GM21526 (cell line): Measurements from ENCODE around the gene IGFALS.

Experiments
- ATAC-seq: cut with Tn5 transposase; IDR thresholded peaks from one replicate; pipeline ENCODE4 v1.9.1; 2021; ENCODE audit warnings: moderate library complexity; ENCODE audit not compliant: unreplicated experiment, low FRiP score

The IGFALS gene

DNA sequence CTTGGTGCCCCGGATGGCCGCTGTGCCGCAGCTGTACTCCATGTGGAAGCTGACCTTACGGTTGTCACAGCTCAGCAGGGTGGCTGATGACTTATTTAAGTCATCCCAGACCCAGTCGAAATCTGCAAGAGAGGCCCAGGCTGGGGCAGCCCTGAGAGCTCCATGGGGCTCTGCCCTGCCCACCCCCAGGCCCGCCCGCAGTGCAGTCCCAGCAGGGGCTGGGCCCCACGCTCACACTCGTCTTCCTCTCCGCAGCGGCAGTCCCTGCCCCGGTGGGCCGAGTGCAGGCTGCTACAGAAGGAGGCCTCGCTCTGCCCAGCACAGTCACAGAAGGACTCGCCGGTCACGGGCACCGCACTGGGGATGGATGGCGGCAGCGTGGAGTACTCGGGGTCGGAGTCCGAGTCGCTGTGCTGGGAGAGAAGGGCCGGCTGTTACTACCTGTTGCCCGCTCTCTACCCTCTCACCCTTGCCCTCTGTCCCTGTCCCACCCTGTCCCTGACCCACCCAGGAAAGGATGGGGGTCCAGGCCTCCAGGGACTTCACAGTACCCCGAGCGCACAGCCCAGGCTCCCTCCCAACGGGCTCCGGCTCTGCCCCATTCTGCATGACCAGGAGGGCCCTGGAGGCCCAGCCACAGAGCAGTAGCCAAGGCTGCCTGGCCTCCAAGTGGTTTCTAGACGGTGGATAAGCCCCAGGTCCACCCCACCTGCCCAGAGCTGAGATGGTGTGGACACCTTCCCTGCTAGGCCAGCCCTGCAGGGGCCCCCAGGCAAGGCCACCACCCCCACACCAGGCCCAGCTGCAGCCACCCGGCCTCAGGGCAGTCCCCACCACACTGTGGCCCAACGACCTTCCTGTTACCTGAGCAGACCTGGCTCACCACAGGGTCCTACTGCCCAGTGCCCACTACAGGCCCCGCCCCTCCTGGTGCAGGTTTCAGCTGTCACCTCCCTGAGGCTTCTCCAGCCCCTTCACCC, 15.0 kb downstream of the IGFALS start:
- no peak for ATAC-seq

DNA sequence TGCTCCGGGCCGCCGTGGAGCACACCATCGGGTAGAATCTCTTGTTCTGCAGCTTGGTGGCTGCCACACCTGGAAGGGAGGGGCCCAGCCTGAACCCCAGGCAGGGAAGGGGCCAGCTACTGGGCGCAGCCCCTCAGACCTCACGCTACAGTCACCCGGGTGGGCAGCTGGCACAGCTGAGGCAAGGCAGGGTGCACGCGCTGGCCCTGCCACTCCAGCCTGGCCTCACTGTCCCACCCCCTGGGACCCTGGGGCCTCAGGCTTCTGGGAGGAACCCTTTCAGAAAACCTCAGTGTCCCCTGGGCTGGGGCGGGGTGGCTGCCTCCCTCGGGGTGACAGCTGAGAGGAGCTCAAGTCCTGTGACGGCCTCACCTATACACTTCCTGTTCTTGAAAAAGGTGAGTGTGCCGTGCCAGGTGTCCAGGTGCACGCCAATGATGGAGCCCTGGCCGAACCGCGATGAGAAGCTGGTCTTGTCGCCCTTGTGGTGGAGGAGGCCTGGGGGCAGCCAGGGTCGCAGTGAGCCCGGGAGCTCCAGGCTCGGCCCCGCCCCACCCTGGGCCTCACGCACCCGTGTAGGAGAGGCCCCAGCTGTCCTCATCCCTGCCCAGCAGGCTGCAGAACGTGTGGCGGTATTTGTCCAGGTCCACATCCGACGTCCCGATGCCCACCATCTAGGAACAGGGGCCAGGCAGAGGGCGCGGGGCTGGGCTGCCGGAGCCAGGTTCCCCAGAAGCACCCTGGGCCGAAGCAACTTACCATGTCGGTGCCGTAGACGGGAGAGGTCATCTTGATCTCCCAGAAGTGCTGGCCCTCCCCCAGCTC, 15.9 kb downstream of the IGFALS start:
- no peak for ATAC-seq

DNA sequence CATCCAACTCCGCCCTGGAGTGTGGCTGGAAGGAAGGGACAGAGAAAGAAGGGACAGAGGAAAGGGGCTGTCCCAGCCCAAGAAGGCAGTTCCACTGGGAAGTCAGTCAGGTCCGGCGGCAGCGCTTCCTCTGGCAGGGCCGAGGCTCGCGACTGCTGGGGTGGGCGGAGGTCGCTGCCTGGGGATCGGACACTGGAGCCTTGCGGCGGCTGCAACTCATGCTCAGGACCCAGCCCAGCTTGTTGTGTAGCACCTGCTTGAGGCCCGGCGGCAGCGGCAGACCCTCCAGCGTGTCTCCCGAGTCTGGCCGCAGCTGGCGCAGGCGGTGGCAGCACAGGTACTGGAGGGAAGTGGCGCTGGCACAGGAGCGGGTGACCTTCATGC, 16.5 kb downstream of the IGFALS start:
- no peak for ATAC-seq

DNA sequence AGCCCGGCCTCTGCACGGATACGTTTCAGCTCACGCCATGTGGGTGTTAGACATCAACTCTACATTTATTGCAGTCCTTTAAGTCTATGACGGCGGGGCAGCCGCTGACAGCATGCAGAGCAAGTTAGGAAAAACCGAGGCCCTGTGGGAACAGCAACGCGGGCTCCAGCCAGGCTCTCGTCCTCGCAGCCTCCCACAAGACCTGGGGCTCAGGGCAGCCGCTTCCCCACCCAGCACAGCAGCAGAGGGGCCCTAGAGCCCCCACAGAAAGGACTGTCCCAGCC, 16.9 kb downstream of the IGFALS start:
- ATAC-seq = no peak

DNA sequence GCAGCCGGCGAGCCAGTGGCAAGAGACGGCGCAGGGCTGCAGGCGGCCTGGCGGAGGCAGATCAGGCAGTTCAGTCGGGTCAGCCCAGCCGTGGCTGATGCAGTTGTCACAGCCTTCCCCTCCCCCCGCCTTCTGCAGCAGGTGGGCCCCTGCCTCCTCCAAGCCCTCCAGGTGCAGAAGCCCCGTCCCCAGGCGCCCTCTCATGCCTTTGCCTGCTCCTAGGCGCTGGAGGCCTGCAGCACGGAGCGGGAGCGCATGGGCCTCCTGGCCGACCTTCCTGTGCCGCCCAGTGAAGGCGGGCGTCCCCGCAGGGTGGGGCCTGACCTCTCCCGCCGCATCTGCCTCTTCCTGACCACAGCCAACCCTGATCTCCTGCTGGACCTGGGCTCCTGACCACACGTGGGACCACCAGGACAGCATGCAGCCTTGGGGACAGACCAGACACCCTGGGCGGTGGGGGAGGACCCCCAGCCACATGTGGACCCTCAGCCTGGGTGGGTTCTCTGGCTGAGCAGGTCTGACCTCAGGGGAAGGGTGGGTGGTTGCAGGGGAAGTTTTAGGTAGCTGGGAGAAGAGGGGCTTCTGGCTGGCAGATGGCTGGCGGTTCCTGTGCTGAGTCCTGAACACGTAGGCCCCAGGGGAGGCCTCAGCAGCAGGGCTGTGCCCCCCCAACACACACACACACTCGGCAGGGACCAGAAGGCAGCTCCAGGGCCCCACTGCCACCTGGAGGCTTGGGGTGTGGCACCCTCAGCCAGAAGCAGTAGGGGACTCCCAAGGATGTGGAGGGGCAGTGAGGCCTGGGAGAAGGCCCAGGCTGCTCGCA, 17.4 kb downstream of the IGFALS start:
- no peak for ATAC-seq

DNA sequence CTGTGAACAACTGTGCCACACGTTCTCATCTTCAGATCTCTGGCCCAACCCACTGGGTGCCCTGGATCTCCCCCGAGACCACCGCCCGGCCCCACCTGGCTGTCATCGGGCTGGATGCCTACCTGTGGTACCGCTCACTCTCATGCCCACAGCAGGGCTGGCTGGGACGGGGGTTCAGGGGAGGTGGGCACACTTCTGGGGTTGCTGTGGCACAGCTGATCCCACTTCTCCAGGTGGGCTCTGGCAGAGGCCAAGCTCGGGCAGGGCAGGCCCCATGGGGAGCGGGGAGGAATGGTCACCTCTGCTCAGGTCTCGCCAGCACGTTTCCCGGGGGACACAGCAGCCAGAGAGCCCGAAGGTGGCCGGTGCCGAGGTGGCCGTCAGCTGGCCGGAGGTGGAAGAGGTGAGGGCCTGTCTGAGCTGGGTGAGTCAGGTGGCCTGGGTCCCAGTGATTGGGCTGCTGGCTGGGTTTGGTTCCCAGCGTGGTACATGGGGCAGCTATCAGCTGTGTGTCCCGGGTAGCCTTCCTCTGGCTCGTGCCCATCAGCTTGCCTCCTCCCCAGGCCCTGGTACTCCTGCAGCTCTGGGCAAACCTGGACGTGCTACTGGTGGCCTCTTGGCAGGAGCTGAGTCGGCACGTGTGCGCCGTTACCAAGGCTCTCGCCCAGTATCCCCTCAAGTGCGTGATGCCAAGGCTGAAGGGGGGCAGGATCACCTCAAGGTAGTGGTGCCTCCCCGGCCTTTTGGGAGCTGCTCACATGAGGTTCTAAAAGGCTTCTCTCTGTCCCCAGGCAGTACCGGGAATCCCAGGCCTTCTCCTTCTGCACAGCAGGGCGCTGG, 18.3 kb downstream of the IGFALS start:
- ATAC-seq = no peak

DNA sequence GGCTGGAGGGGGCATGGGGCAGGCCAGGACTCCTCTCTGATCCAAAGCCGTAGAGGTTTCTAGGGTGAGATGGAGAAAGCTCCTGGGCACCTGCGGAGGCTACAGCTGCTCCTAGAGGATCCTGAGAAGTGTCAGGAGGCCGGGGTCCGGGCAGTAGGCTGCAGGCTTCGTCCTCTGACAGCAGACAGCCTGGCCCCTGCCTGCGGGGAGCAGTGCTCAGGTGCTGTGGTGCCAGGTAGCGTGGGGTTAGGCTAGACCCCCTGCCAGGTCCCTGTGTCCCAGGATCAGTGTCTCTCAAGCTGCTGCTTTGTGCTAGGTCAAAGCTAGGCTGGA, 19.1 kb downstream of the IGFALS start:
- no peak for ATAC-seq

DNA sequence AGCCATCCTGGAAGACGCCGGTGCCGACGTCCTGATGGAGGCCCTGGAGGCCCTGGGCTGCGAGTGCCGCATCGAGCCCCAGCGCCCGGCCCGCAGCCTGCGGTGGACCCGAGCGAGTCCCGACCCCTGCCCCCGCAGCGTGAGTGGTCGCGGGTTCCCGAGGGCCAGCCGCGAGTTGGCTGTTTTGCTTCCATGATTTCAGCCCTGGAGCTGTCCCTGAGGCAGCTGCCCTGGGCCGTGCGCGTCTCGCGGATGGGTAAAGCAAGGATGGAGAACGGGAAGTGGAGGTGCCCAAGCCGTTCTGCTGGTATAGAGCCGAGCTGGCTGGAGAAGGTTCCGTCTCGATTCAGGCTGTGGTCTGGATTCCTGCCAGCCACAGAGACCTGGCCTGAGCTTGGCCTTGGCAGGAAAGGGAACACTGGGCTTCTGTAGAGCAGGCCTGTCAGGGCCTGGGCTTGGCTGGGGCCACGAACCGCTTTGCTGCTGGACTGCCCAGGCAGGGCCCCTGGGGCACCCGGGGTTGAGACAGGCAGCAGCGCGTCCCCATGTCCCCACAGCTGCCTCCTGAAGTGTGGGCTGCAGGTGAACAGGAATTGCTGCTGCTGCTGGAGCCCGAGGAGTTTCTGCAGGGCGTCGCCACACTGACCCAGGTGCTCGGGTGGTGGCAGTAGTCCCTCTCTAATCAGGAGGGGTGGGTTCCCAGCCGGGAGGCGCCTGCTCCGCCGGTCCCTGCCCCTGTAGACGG, 19.6 kb downstream of the IGFALS start:
- no peak for ATAC-seq

DNA sequence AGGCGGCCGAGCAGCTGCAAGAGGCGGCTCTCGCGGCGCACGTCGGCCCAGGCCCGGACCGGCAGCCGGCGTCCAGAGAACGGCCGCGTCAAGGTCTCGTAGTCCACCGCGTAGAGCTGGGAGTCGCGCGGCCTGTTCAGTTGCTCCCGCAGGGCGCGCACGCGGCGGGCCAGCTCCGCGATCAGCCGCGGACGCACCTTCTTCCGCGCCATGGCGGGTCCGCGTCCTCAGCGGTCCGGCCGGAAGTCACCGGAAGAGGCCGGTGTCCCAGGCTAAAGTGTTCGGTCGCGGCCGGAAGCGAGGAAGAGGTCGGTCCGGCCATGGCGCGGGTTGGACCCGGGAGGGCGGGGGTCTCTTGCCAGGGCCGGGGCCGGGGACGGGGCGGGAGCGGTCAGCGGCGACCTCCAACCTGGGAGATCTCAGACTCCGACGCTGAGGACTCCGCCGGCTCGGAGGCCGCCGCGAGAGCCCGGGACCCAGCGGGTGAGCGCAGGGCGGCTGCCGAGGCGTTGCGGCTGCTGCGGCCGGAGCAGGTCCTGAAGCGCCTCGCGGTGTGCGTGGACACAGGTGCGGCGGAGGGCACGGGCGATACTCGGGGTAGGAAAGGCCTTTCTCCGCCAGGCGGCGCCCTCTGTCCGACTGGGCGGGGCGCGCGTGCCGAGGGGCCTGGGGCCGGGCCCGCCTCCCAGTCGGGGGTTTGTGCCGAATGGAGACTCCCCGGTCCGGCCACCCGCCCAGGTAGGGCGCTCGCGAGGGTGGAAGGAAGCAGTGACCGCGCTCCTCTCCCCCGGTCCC, 20.4 kb downstream of the IGFALS start, which contains the start of gene MRPS34:
MRPS34 (minus strand) TSS at position 227 of the 795 bp plus-strand sequence; CDS start at position 212, 15 bp downstream.
- ATAC-seq = peak; percentile 38

DNA sequence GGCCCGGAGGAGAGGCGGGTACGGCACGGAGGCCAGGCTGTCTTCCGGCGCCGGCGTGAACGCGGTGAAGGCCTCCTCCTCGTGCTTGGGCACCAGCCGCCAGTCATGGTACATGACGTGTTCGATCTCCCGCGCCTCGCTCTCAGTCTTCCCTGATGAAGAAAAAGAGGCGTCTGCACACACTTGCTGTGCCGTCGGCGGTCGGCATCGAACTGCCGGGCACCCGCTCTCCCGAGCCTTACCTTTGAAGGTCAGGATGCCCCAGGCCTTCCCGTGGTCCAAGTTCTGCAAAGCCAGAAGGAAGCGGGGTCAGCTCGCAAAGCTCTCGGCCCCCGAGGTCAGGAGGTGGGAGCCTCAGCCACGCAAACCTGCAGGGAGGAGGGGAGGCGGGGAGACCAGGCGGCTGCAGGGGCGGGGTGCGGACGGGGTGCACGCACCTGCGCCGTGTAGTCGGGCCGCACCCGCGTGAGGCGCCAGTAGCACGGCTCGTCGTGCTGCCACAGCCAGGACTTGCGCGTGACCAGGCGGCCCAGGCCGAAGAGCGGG, 21.1 kb downstream of the IGFALS start, which contains the start of gene EME2:
EME2 (plus strand) TSS at position 449 of the 546 bp plus-strand sequence. CDS start 418 bp downstream, outside the sequence.
- ATAC-seq = no peak

DNA sequence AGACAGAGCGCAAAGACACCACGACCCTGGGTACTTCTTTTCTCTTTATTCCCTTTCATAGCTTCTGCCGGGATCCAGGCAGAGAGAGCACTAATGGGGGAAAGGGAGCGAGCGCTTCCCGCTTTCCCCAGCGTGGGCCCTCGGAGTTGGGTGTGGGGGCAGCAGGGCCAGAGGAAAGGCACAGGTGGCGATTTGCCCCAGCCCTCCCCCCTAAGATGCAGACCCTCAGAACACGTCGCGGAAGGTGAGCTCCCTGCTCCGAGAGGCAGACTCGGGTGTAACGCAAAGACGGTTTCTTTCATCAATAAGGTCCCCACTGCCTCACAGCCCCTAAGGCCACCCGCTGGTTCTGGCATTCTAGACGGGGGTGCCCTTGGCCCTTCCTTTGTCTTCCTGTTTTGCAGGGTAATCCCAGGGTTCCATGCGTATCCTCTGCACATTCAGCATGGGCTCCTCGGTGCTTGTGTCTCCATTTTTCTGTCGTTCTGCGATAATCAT, 21.6 kb downstream of the IGFALS start:
- ATAC-seq = no peak

DNA sequence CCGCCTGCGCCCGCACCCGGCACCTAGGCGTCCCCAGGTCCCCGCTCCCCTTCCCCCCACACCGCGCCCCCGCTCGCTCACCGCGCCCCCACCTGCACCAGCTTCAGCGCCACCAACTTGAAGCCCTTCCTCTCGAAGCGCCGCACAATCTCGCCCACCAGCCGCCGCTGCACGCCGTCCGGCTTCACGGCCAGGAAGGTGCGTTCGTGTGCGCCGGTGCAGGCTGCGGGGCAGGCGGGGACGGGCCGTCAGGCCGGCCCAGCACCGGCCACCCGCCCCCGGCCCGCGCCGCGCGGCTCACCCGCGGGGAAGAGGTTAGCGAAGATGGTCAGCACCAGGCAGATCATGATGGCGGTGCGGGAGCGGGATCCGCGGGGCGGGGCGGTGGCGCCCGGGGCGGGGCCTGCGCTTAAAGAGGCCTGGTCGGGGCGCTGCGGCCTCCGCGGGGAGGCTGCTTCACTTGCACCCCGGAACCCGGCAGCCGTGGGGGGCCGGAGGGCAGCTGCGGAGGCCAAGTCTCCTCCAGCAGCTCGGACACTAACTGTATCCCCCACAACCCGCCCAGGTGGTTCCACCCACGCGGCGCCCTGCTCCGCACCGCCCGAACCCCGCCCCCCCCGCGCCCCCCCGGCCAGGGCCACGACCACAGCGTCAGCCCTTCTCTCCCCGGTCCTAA, 22.2 kb downstream of the IGFALS start, which contains the start of gene NME3:
NME3 (minus strand) TSS at position 356 of the 676 bp plus-strand sequence; CDS start at position 347, 9 bp downstream.
- no peak for ATAC-seq

DNA sequence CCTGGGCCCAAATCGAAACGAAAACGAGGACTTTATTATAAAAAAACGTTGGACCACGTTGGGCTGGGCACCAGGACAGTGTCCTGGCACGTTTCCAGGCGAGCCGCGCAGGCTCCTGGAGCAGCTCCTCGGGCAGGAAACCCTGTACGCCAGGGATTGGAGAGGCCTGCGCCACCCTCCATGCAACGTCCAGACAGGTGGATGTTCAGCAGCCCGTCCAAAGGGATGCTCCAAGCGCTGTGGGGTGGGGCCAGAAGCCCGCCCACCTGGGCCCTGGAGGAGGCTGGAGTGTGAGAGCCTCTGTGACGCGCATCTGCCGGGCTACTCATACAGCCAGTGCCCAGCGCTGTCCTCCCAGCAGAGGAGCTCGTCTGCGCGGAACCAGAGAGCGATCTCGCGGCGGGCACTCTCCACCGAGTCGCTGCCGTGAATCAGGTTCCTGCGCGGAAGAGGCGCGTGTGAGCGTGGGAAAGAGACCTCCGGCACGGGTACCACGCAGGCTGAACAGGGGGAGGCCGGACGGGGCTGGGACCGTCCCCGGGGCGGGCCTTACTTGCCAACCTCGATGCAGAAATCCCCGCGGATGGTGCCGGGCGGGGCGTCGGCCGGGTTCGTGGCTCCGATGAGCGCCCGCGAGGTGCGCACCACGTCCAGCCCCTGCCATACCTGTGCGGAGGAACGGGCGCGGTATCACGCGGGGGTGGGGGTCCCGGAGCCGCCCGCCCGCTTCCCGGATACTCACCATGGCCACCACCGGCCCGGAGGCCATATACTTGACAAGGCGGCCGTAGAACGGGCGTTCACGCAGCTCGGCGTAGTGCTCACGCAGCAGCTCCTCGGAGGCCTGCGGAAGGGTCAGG, 22.9 kb downstream of the IGFALS start:
- ATAC-seq = no peak

DNA sequence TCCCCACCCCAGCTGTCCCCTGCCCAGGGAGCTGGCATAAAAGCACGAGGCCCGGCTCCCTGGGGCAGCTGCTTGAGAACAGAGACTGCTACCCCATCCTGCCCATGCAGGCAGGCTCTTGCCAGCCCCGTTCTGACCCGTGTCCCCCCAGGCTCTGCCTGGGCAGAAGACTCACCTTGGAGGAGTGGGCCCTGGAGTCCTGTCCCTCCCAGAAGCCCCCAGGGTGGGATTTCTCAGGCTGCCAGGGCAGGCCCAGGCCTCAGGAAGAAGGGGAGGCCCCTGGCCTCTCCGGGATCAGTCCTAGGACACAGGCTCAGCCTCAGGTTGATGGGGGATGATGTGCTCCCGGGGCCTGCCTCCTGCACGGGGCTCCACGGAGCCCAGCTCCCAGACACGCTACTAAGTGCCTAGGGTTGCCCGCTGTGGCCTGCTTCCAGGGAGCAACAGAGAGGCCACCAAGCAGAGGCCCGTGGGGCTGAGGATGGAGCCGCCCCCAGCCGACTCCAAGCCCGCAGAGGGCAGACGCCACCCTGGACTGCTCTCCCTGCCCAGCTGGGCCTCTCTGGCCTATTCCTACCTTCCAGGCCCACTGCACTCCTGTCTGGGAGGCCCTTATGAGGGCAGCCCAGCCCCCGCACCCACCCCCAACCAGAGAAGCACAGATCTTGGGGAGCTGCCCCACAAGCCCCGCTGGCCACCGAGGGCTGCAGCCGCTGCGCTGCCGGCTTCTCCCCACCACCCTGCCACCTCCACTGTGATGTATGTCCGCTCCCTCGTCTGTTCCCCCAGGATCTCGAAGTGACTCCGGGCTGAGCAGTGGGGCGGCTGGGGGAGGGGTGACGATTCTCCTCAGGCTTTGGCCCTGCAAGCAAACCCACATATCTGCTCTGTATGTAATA, 23.9 kb downstream of the IGFALS start:
- ATAC-seq = no peak

DNA sequence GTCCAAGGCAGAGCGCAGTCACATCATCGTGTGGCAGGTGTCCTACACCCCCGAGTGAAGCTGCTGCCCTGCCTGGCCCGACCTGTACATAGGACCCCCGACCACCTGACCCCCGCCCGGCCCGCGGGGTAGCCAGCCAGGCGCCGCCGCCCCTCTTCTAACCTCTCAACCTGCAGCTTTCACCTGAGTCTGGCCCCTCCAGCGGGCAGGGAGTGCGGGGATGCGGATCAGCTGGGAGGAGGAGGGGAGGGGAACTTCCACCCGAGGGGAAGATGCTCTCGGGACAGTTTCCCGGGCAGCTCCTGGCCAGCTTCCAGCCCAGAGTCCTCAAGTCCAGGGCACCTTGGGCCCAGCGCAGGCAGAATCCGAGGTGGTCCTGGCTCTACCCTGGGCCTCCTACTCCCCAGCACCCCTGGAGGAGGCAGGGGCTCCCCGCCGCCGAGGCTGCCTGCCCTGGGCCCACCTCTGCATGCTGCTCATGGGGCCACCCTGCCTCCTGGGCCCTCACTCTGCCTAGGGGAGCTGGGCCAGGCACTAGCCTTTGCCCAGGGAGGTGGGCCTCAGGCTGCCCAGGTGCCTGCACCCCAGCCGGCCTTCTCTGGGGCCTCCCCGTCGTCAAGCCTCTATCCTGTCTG, 24.6 kb downstream of the IGFALS start:
- no peak for ATAC-seq
